NCI-H2029 (cell line): ENCODE data around the gene SIRT5.

ENCODE experiments used
- DNase-seq: peaks from one replicate; lab custom pipeline; 2025; lab: John Stamatoyannopoulos, UW

SIRT5 gene

DNA sequence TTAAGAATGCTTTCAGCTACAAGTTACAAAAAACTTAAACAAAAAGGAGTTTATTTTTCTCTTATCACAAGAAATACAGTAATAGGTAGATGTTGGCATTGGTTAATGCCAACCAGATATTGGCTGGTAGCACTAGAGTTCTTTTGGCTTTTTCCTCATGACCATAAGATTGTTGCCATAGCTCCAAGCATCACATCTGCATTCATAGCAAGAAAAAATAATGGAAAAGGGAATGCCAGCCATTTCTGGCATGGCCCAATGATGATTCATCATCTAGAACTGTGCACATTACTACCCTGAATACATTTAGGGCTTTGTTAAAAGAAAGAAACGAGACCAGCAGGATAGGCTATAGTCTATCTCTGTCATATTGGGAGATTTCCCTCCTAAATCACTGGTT is 20.8 kb upstream of the SIRT5 start:
- no peak for DNase-seq

DNA sequence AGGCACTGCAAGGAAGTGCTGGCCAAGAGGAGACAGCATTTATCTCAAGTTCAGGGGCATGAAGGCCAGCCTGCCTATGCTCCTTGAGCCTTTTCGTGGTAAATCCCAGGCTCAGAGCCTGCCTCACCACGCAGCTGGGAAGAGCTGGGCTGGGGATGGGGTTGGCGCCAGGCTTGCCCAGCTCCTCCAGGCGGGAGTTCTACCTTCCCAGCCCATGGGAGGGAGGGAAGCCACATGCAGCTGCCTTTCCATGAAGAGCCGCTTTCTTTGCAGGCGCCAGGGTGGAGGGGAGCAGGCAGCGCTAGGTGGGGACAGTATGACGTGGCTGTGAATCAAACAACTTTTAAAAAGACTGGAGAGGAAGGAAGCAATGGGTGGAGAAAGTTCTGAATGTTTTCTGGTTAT is 19.5 kb upstream of the SIRT5 start:
- DNase-seq, result no peak

DNA sequence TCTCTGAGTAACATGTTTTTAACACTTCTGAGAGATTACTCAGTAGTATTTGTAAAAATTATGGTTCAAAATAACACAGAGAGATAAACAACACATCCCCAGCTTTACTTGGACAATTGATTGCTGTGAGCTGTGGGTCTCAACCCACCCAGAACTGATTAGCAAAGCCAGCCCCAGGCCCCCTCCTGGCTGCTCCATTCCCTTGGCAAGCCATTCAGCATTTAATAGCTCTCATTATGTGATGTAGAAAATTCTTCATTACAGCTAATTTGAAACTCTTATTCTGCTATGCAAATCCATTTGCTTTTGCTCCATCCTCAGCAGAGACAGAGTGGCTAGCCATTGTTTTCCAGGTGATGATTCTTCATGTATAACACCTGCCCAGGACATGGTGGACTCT is 16.6 kb upstream of the SIRT5 start:
- no peak for DNase-seq

DNA sequence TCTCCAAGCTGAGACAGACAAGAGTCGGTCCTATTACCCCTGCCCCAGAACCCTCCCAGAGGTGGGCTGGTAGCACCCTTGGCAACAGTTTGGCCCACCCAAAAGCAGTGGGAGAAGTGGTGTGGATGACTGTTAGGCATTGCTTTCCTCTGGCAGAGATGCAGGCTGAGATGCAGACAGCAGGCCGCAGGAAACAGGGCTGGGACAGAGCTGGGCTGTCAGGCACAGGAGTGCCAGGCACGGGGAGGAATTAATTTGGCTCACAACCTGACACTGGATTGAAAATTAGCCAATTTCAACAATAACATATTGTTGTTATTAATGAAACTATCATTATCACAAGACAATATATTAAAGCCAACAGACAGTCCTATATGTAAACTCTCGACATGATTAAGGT is 15.7 kb upstream of the SIRT5 start:
- no peak for DNase-seq

DNA sequence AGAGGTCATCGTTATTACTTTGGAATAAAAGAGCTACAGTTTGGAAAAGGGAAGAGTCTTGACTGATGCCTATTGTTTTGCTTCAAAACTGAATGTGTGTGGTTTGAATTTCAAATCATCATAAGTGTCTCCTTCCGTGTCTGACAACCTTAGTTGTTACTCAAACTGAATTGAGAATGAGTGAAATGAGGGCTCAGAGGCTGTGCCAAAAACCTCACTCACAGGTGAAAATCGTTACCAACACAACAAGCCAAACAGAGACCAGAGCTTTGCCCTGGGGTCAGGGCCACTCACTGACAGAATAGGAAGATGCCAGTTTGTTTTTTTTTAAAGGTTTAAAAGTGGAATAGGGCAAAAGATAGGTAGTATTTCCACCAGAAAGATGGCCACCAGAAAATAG is 15.2 kb upstream of the SIRT5 start:
- peak; percentile 90 for DNase-seq

DNA sequence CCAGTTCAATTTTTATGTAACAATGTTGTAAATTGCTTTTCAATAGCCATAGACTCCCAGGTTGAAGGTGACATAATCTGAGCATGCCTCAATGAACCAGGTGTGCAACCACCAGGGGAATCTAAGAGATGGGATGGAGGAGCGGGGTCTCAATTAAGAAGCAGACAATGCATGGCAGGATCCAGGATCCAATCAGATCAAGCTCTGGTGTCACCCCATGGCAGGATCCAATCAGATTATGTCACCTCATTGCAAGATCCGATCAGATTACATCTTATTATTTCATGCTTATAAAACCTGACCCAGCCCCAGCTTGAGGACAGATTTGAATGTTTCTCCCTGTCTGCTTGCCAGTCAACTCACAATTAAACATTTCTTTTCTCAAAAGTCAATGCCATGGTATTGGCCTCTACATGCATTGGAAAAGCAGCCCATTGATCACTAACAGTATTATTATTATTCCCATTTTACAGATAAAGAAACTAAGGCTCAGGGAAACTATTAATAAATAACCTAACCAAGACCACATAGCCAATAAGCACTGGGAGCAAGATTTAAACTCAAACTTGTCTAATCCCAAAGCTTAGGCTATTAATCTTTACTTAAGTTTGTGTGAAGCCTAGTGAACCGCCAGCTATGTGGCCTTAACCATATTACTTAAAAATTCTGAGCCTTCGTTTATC is 14.3 kb upstream of the SIRT5 start:
- peak; percentile 50 for DNase-seq

DNA sequence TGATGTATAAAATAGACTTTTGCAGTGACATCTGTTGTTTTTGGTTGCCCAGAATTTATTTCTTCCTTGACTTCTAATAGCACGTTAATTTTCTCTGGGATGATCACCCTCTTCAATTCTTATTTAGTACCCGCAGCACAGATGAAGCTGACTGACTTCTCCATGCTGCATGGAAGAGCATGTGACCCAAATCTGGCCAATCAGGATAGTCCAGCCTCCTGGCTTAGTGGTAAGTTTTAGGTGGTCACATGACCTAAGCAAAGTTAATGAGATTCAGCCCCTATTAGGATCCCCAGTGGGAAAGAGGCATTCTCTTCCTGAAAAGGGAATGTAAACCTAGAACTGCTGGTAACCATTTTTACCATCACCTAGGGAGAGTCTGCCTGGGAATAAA is 13.8 kb upstream of the SIRT5 start:
- DNase-seq, result no peak

DNA sequence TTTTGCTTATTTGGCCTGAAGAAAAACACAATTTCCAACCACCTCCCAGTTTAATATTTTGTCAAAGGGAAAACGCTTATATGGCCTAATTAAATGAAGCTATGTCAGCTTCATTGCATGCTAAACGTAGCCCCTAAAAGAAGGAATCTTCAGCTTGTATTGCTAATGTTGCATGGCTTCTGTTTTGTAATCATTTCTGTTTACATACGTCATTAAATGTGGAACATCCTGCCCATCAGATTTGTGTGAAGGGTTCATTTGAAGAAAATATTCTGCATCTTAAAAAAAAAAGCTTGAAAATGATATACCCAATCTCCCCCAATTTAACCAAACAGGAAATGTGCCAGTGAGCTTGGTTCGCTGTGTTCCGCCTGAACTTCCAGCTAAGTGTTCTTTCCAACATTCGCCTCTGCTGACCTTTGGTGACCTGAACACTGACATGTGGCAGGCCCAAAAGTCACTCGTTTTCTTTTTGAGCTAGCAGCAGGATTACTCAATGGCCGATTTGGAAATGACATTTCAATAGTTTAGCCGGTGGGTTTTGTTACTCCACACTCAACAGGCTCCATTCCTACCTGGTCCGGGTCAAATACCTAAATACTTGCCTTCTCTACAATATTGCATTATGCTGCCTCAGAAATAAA is 12.7 kb upstream of the SIRT5 start:
- DNase-seq, result no peak

DNA sequence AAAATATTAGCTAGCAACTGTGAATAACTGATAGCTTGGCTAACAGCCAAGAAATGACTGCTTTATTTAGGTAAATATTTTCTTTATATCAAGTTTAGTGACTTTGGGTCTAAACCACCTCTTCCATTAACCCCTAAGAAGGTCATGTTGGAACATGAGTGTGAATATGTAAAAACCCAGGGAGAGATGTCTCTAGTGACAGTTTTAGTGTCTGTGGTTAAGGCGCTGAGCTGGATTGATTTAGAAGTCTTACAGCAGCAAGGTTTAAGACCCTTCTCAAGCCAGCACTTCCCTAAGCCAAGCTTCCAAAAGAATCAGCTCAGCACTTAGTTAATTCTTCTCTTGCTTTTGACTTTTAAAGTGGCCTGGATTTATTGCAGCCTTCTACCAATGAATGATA is 11.4 kb upstream of the SIRT5 start:
- no peak for DNase-seq

DNA sequence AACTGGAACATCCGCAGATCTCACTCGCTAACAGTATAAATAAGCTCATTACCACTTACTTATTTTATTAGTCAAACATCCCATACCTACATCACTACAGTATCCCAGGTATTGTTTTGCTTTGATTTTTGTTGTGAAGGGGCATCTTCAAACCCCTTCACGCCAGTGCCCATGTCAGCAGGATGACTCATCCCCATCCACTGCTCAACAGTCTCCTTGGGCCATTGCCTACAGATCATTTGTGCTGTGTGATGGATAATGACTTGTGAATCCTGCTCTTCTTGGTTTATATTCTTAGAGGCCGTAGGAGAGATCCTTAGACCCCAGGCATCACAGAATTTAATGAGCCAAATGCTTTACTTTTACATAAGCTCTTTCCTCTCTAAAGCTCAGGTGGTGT is 8.5 kb upstream of the SIRT5 start:
- DNase-seq, result no peak

DNA sequence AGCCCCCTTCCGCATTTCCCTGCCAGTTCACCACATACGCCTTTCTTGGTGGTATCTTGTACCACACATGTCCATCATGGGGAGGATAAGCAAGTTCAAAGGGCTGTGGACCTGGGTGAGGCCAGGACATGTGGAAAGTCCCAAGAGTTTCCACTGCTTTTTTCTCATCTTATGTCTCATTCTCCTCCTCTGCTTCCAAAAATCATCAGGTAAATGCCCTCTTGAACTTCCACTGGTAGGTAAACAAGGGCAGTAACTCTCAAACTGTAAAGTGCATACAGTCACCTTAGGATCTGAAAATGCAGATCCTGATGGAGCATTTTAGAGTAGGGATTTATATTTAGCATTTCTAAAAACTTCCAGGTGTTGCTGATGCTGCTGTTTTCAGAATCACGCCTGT is 7.9 kb upstream of the SIRT5 start:
- DNase-seq, result no peak

DNA sequence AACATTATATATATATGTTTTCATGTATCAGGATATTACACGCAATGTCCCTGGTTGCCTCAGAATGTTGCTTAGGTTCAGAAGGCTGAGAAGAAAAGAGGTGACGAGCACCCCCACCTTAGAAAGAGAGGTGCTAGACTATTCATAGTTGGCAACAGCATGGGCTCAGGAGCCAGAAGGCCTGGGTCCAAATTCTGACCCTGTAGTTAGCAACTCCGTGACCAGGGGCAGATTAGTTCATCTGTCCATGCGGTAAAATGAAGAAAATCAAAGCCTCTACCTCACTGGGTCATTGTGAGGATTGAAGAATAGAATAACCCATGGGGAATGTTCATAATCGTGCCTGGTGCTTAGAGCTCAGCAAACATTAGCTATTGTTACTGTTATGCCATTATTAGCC is 5.4 kb upstream of the SIRT5 start:
- no peak for DNase-seq

DNA sequence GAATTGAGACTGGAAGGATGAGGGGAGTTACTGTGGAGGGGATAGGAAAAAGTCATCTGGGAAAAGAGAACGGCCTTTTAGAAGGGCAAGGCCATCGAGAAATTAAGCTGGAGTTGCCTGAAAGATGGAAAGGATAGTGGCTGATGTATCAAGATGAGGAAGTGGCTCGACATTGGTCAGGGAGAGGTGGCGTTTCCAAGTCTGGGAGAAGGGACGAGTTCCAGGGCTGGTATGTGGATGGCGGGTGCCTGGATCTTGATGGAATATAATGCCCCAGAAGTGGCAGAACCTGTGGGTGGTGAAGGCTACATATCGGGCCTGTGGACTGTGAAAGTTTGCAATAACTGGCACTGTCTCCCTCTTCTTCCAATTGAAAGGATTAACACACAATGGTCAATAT is 2.2 kb upstream of the SIRT5 start:
- DNase-seq, result no peak

DNA sequence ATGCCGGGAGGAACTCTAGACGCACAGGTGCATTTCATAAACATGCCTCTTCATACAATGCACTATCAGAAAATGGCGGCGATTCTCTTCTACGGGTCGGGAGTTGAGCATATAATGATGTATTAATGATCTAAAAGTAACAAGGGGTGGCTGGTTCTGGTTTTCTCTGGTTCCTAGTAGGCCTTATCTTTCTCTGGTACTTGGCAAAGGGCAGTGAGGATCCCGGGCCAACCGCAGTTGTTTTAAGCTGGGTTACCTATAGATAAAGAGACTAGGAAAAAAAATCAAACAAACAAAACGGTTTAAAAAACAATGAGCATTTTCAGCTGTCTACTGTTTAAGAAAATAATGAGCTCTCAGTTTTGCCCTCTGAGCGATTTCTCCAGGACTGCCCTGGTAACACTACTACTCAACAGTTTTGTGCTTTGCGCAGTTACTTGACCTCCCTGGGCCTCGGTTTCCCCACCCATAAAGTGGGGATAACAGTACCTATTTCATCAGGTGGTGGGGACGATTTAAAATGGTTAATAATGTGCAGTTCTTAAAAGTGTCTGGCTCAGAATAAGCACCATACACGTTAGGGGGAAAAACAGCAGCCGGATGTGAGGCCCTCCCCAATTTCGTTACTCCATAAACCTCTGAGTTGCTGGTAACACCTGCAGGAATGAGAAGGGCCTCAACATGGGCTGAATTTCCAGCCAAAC is 1.3 kb upstream of the SIRT5 start:
- DNase-seq, result no peak

DNA sequence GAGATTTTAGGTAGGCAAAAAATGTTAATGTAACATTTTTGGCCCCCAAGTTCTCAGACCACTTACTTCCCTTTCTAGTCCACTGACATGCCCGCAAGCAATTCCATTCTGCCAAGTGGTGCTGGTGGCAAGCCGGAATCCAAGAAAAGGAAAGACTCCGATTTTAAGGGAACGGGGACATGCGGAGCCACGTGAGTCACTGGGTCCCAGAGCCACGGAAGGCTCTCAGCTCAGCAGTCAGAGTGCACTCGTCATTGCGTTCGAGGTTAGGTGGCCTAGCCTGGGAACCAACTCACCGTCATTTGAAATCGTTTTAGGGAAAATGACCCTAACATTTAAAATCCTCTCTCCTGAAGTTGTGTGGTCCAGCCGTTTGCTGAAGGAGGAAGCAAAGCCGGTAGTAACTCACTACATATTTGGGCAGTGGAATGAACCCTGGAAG is 711 bp upstream of the SIRT5 start:
- no peak for DNase-seq

DNA sequence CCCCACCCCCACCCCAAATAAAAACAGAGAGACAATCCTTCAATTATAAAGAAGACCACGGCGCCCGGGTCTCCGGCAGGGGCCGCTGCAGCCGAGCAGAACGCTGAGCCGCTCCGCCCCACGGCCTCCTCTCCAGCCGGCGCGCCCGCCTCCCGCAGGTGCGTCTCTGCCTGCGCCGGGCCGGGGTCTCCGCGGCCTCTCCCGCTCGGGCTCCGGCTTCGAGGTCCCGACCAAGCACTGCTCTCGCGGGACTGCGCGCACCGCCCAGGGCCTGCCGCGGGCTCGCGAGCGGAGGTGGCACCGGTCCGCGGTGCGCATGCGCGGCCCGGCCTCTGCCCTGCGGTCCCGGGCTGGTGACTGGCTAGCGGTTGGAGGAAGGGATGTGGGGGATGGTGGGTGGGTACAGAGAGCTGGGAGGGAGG is 241 bp upstream of the SIRT5 start:
- peak; percentile 98 for DNase-seq

DNA sequence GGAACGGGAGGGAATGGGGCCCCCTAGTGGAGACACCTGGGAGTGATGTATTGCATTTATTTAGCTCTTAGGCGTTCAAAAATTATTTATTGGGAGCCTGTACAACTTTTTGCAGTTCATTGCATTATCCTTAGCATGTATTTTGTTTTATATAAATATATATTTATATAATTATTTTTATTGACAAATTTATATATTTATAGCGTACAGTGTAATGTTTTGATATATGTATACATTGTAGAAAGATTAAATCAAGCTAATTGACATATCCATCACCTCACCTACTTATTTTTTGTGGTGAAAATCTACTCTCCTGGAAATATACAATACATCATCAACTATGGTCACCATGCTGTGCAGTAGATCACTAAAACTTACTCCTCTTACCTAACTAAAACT is 975 bp downstream of the SIRT5 start:
- DNase-seq, result no peak

DNA sequence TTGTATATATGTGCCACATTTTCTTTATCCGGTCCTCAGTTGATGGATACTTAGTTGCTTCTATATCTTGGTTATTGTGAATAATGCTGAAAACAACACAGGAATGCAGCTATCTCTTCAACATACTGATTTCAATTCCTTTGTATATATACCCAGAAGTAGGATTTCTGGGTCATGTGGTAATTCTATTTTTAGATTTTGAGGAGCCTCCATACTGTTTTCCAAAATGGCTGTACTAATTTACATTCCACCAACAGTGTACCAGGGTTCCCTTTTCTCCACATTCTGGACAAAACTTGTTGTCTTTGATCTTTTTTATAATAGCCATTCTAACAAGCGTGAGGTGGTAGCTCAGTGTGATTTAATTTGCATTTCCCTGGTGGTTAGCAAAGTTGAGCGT is 1.6 kb downstream of the SIRT5 start:
- no peak for DNase-seq

DNA sequence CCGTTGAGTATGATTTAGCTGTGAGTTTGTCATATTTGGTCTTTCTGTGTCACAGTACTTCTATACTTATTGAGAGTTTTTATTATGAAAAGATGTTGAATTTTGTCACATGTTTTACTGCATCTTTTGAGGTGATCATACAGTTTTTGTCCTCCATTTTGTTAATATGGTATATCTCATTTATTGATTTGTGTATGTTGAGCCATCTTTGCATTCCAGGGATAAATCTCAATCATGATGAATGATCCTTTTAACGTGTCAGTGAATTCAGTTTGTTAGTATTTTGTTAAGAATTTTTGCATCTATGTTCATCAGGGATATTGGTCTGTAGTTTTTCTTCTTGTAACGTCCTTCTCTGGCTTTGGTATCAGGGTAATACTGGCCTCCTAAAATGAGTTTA is 3.5 kb downstream of the SIRT5 start:
- no peak for DNase-seq

DNA sequence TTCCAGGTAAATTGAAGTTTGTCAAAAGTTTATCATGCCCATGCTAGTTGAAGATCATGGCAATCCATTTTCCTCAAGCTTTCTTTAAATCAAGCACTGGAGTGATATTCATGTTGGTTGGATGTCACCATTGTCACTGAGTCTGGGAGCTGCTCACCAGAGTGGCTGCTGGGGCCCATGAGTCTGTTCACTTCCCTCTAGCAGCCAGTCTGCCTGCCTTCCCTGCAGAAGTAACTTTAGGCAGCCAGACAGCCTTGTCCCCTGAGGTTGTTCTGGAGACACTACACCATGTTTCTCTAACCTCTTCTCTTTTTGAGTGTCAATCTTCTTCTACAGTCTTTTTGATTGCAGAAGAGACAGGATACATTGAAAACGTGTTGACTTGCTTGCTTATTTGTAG is 5.5 kb downstream of the SIRT5 start:
- DNase-seq, result no peak

DNA sequence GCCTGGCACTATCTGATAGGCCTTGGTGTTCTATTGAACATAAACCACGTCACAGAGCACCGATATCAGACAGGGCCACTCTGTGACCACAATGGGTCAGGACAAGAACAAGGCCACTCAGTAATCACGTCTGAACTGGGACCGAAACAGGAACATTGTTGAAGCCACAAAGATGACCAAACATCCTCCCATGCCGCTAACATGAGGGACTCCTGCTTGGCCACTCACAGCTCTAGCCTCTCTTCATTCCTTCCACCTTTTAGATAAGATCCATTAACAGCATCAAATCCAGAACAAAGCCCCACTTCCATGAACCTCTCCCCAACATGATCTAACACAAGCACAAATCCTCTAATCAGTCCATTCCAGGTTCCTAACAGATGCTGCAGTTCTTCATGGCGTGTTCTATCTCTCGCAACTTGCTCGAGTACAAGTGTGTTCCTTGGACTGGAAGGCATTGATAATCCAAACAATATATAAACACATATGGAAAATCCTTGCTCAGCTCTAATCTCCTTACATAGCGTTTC is 7.4 kb downstream of the SIRT5 start:
- no peak for DNase-seq

DNA sequence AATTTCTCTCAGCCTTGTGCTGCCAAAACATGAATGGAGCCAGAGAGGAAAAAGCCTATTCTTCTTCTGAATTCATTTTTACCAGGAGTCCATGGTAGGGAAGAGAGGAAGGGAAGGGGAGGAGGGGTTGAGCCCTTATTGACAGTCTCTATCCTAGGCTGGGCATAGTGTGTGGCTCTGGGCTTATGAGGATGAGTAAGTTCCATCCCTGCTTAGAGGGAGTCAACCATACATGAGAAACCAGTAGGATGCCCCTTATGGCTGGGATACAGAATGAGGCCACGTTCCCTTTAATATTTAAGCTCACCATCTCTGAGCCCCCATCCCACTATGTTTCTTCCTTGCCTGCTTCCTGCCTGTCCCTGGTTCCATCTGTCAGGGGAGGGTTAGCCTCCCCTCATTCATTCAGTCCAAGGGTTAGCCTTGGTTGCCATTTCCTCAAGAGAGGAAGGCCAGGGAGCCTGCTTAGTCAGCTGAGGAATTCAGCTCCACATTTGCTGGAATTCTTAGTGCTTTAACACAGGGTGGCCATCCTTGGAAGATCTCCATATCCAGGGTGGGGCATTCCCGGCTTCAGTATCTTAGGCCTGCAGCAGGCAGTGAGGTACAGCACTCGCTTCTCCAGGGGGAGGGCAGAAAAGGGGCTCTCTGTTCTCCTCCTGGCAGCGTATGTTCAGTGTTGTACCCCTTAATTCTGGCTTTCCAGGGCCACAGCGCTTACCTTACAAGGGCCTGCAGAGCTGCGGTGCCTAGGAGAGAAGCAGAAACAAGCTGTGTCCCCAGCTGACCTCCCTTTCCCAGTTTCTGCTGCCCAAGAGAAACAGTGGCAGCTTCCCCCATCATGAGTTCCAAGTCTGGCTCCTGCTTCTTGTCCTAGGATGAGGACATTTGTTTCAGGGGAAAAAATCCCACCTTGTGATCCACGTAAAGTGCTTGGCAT is 12.5 kb downstream of the SIRT5 start:
- DNase-seq, result no peak
